Neuron (in vitro differentiated cells): ENCODE data around the gene CIBAR2.

Experiments
- H2AFZ ChIP-seq: one replicate; pipeline ENCODE4 v1.6.1; 2013; ENCODE audit warnings: low read depth, mild to moderate bottlenecking, inconsistent platforms, low read length, moderate library complexity
- H3K27me3 ChIP-seq: one replicate; pipeline ENCODE4 v1.6.1; 2013; ENCODE audit warnings: low read length; ENCODE audit not compliant: insufficient read depth
- H3K36me3 ChIP-seq: one replicate; pipeline ENCODE4 v1.6.1; 2013; ENCODE audit warnings: low read length; ENCODE audit not compliant: insufficient read depth
- H3K4me1 ChIP-seq: one replicate; pipeline ENCODE4 v1.6.1; 2013; ENCODE audit warnings: low read length; ENCODE audit not compliant: insufficient read depth
- H3K4me3 ChIP-seq: 2 replicates; pipeline ENCODE4 v1.5.1; 2013; ENCODE audit warnings: mild to moderate bottlenecking, low read length, moderate library complexity
- H3K9me3 ChIP-seq: one replicate; pipeline ENCODE4 v1.6.1; 2013; ENCODE audit warnings: low read length

The CIBAR2 gene

GRCh38 chr16:85139881-85140339 lies 27.6 kb upstream of the CIBAR2 start:
- H3K27me3 ChIP-seq = no peaks in the 10 kb centered on the region
- no peak overlapping the region for H3K4me3 ChIP-seq
- peaks cover 2% of the 10 kb centered on the region for H3K9me3 ChIP-seq
- H3K36me3 ChIP-seq = no peaks in the 10 kb centered on the region
- peaks cover 26% of the 10 kb centered on the region for H3K4me1 ChIP-seq
- H2AFZ ChIP-seq = no peak overlapping the region

- Histone ChIP-seq H3K4me1 (peaks cover 26% of the 10 kb centered on the region), H3K4me3 (no peak overlapping the region), H2AFZ (no peak overlapping the region), H3K36me3 (no peaks in the 10 kb centered on the region), H3K27me3 (no peaks in the 10 kb centered on the region), H3K9me3 (no peaks in the 10 kb centered on the region)
These were observed 26.8 kb upstream of the CIBAR2 start for GRCh38 chr16:85138825-85139627.

GRCh38 chr16:85138073-85138824 lies 26.0 kb upstream of the CIBAR2 start:
- Histone ChIP-seq H3K9me3 (no peaks in the 10 kb centered on the region), H3K36me3 (no peaks in the 10 kb centered on the region), H3K4me1 (peaks cover 26% of the 10 kb centered on the region), H3K4me3 (no peak overlapping the region), H3K27me3 (no peaks in the 10 kb centered on the region), H2AFZ (no peak overlapping the region)

GRCh38 chr16:85137323-85138072 lies 25.2 kb upstream of the CIBAR2 start:
- Histone ChIP-seq H2AFZ (no peak overlapping the region), H3K27me3 (no peaks in the 10 kb centered on the region), H3K4me1 (peaks cover 20% of the 10 kb centered on the region), H3K9me3 (no peaks in the 10 kb centered on the region), H3K36me3 (no peaks in the 10 kb centered on the region), H3K4me3 (no peak overlapping the region)

DNA sequence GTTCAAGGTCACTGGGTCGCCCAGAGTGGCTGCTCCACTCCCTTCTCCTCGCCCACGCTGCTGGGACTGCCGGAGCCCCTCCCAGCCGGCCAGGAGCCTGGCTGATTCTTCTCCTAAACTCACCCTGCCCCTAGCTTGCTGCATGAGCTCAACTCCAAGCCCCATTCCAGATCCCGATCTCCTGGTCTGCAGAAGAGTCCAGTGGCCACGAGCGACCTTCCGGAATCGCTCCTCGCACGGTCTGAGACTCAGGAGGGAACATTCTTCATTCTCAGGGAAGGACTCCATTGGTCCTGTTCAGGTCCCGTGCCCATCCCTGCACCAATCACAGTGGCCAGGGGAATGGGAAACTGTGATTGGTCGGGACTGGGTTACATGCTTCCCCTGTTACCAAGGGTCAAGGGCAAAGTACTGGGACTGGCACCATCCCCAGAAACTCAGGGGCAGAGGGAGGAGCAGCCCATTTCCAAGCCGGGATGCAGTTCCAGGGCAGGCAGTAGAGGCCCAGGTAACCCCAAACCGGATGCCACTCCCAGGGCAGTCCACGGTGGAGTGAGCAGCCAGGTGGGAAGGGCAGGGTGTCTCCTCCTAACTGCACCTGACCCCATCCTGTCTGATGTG lies 24.5 kb upstream of the CIBAR2 start:
- no peak overlapping the region for H2AFZ ChIP-seq
- peaks cover 16% of the 10 kb centered on the region for H3K4me1 ChIP-seq
- H3K9me3 ChIP-seq = no peaks in the 10 kb centered on the region
- H3K27me3 ChIP-seq = no peaks in the 10 kb centered on the region
- no peaks in the 10 kb centered on the region for H3K36me3 ChIP-seq
- no peak overlapping the region for H3K4me3 ChIP-seq

DNA sequence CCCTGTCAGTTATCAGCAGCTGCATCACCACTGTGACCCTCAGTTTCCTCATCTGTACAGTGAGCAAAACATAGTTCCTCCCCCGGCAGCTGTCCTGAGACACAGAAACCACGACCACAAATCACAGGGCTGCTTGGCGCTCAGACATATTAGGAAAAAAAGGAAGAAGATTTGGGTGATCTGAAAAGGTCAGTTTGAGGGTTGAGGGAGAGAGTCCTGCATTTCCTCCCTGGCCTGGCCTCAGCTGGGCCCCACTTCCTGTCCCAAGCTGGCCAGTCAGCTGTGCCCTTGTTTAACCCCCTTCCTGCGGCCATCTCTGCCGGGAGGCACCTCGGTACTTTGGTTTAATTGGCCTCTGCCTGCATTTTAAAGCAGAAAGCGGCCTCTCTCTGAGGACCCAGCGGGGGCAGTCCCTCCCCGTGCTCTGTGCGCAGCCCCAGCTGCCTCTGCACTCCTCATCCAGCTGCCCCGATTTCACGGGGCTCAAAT lies 24.0 kb upstream of the CIBAR2 start:
- H3K36me3 ChIP-seq = no peaks in the 10 kb centered on the region
- H3K27me3 ChIP-seq = no peaks in the 10 kb centered on the region
- H2AFZ ChIP-seq = no peak overlapping the region
- H3K4me1 ChIP-seq = peaks cover 16% of the 10 kb centered on the region
- no peak overlapping the region for H3K4me3 ChIP-seq
- H3K9me3 ChIP-seq = no peaks in the 10 kb centered on the region

DNA sequence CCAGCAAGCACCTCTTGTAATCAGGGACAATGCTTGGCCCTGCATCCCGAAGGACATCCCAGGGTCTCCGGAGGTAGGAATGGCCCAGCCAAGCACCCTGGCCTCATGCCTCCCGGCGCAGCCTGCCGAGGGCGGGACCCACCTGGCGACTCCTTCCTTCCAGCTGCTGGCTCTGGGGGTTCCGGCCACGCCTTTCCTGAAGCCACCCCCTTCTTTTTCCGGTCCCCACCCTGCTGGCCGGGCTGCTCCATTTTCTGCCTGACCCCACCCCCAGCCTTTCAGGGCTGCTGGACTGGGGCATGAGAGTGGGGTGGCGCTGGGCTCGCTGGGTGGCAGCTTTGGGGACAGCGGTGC lies 22.5 kb upstream of the CIBAR2 start:
- Histone ChIP-seq H2AFZ (no peak overlapping the region), H3K4me3 (no peak overlapping the region), H3K36me3 (no peaks in the 10 kb centered on the region), H3K4me1 (peaks cover 28% of the 10 kb centered on the region), H3K9me3 (no peaks in the 10 kb centered on the region), H3K27me3 (no peaks in the 10 kb centered on the region)

- H3K36me3 ChIP-seq = no peaks in the 10 kb centered on the region
- H3K4me3 ChIP-seq = no peak overlapping the region
- H3K4me1 ChIP-seq = peaks cover 29% of the 10 kb centered on the region
These were observed 22.0 kb upstream of the CIBAR2 start for GRCh38 chr16:85134076-85134788.

DNA sequence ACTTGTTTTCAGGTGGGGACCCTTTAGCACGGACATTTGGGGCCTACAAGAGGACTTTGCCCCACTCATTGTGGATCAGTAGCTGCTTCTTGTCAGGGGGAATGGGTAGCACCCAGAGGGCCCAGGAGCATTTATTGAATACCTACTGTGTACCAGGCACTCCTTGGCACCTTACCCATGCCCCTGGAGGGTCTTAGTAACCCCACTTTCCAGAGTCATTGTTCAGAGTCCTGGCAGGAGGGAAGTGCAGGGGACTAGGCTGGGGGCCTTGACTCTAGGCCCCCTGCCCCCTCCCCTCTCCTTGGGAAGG lies 21.0 kb upstream of the CIBAR2 start:
- no peaks in the 10 kb centered on the region for H3K9me3 ChIP-seq
- H3K27me3 ChIP-seq = no peaks in the 10 kb centered on the region
- peaks cover 29% of the 10 kb centered on the region for H3K4me1 ChIP-seq
- H2AFZ ChIP-seq = no peak overlapping the region
- no peaks in the 10 kb centered on the region for H3K36me3 ChIP-seq
- no peak overlapping the region for H3K4me3 ChIP-seq

More at GRCh38 chr16:85134076-85134788, 22.0 kb upstream of the CIBAR2 start:
- Histone ChIP-seq H3K9me3 (no peaks in the 10 kb centered on the region), H2AFZ (no peak overlapping the region), H3K27me3 (no peaks in the 10 kb centered on the region)

DNA sequence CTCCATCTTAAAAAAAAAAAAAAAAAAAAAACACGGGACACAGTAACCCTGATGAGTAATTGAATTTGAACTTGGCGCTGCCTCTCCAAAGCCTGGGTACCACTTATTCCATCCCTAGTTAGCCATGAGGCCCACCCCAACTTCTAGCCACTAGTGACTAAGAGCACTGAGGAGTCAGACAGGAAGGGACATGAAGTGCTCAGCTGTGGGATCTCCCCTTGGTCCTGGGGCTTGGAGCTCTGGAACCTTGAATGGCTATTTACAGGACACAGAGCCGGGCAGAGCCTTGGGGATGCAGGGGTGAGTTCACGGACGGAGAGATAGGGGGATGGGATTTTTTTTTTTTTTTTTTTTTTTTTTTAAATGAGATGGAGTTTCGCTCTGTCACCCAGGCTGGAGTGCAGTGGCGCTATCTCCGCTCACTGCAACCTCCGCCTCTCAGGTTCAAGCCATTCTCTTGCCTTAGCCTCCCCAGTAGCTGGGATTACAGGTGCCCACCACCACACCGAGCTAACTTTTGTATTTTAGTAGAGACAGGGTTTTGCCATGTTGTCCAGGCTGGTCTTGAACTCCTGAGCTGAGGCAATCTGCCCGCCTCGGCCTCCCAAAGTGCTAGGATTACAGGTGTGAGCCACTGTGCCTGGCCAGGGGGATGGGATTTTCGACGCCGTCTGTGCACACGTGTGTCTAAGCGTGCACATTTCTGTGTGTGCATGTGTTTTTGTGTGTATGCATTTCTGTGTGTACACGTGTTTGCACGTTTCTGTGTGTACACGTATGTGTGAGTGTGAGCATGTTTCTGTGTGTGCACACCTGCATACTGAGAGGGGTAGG lies 20.4 kb upstream of the CIBAR2 start:
- Histone ChIP-seq H2AFZ (no peak overlapping the region), H3K4me1 (peaks cover 25% of the 10 kb centered on the region), H3K27me3 (no peaks in the 10 kb centered on the region), H3K36me3 (no peaks in the 10 kb centered on the region), H3K9me3 (no peaks in the 10 kb centered on the region), H3K4me3 (no peak overlapping the region)

DNA sequence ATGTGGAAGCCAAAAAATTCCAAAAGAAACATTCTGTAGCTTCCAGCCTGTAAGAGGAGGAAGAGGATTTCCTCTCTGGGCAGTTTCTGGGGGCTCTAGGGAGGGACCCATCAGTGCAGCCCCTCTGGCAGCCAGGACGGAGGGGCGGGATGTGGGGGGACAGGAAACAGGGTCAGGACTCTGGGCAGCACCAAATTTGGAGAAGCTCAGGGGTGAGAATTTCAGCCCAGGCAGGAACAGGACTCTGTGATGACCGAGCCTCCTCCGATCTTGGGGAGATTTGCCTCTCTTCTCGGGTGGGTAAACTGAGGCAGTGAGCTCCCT lies 18.4 kb upstream of the CIBAR2 start:
- Histone ChIP-seq H3K4me3 (no peak overlapping the region), H3K36me3 (no peaks in the 10 kb centered on the region)

More for the DNA sequence above, 18.4 kb upstream of the CIBAR2 start:
- Histone ChIP-seq H2AFZ (no peak overlapping the region), H3K4me1 (peaks cover 27% of the 10 kb centered on the region), H3K27me3 (peaks cover 3% of the 10 kb centered on the region), H3K9me3 (no peaks in the 10 kb centered on the region)
